Keratinocyte (primary cell): ENCODE results near the gene FOXP2. TPM values are rescaled to one million over a fixed set of nuclear protein-coding genes. Genes with fewer than 3 reads are reported as not detected.

Source experiments
- DNase-seq: peaks from one replicate; pipeline ENCODE4 v3.0.0-alpha.2; 2011; ENCODE audit warnings: low read depth, missing footprints, low spot score
- FAIRE-seq: peaks from 2 replicates; lab custom pipeline; 2011; peaks lifted over from hg19 to GRCh38; lab: Jason Lieb, UNC
- H2AFZ ChIP-seq: 2 replicates; pipeline ENCODE4 v1.6.0; 2012; ENCODE audit warnings: low read length, control low read depth, inconsistent platforms; ENCODE audit not compliant: control insufficient read depth
- H3K27ac ChIP-seq: 2 replicates; pipeline ENCODE4 v1.5.1; 2011; ENCODE audit warnings: low read length; ENCODE audit not compliant: control insufficient read depth, insufficient read depth
- H3K27me3 ChIP-seq: 3 replicates; pipeline ENCODE4 v1.6.0; 2011; ENCODE audit warnings: low read length; ENCODE audit not compliant: control insufficient read depth, insufficient read depth; ENCODE audit errors: extremely low read depth
- H3K36me3 ChIP-seq, 2 experiments: 2 replicates in 1 of 2; 3 replicates in 1 of 2; pipeline ENCODE4 v1.5.1; 2011; ENCODE audit warnings: low read length in 2 of 2, mild to moderate bottlenecking in 1 of 2; ENCODE audit not compliant: control insufficient read depth in 2 of 2, insufficient read depth in 2 of 2; ENCODE audit errors: extremely low read depth in 1 of 2
- H3K4me1 ChIP-seq: 3 replicates; pipeline ENCODE4 v1.5.1; 2011; ENCODE audit warnings: low read length; ENCODE audit not compliant: control insufficient read depth, insufficient read depth; ENCODE audit errors: extremely low read depth
- H3K4me2 ChIP-seq: 3 replicates; pipeline ENCODE4 v1.6.0; 2011; ENCODE audit warnings: low read depth, low read length; ENCODE audit not compliant: control insufficient read depth, insufficient read depth; ENCODE audit errors: extremely low read depth
- H3K4me3 ChIP-seq, 3 experiments: fragments of 200-600 bp in 1 of 3; sonication (generic) in 1 of 3; 2 replicates in 2 of 3; 3 replicates in 1 of 3; pipeline ENCODE4 v1.5.1; 2011 to 2016; ENCODE audit warnings: low read length in 3 of 3, mild to moderate bottlenecking in 3 of 3, control low read depth in 2 of 3, inconsistent platforms in 1 of 3, low read depth in 1 of 3, mixed read lengths in 1 of 3, mixed run types in 1 of 3, moderate library complexity in 1 of 3; ENCODE audit not compliant: control insufficient read depth in 2 of 3, insufficient read depth in 2 of 3; ENCODE audit errors: extremely low read depth in 1 of 3
- H3K79me2 ChIP-seq: 2 replicates; pipeline ENCODE4 v1.6.0; 2012; ENCODE audit warnings: low read length; ENCODE audit not compliant: control insufficient read depth, insufficient read depth
- H3K9ac ChIP-seq: 3 replicates; pipeline ENCODE4 v1.6.0; 2011; ENCODE audit warnings: low read length; ENCODE audit not compliant: control insufficient read depth, insufficient read depth; ENCODE audit errors: extremely low read depth
- H3K9me1 ChIP-seq: 3 replicates; pipeline ENCODE4 v1.6.0; 2011; ENCODE audit warnings: low read length; ENCODE audit not compliant: control insufficient read depth, insufficient read depth; ENCODE audit errors: extremely low read depth
- H3K9me3 ChIP-seq: 2 replicates; pipeline ENCODE4 v1.5.1; 2012; ENCODE audit warnings: low read depth, low read length; ENCODE audit not compliant: control insufficient read depth
- H4K20me1 ChIP-seq: 3 replicates; pipeline ENCODE4 v1.6.0; 2011; ENCODE audit warnings: low read length; ENCODE audit not compliant: control insufficient read depth, insufficient read depth; ENCODE audit errors: extremely low read depth
- CTCF ChIP-seq, 3 experiments: IDR thresholded peaks in 1 of 3; conservative IDR thresholded peaks in 1 of 3; optimal IDR thresholded peaks in 1 of 3; 2 replicates in 2 of 3; 3 replicates in 1 of 3; pipeline versions ENCODE3 to v1.5.1; 2011; ENCODE audit warnings: low read length in 3 of 3, mild to moderate bottlenecking in 3 of 3, moderate library complexity in 2 of 3, control low read depth in 1 of 3, inconsistent platforms in 1 of 3; ENCODE audit not compliant: insufficient read depth in 2 of 3; ENCODE audit errors: extremely low read depth in 1 of 3
- EZH2 ChIP-seq: IDR thresholded peaks from one replicate; pipeline ENCODE4 v1.6.1; 2012; ENCODE audit warnings: inconsistent platforms, mild to moderate bottlenecking, low read length, moderate library complexity
- dilution Hi-C: fragments of 300-500 bp; cut with MboI; formaldehyde crosslinking; loops from one replicate; pipeline ENCODE4 v1.7.0; 2020; ENCODE audit warnings: low sequenced_read_pairs; ENCODE audit not compliant: extremely low pct_ligation_motif_present
- polyA plus RNA-seq, 5 experiments: library from polyadenylated mRNA; depleted of rRNA in 3 of 5; stranded (reverse) in 3 of 5; stranded (forward) in 1 of 5; unstranded in 1 of 5; fragments of >200 nt; gene quantifications; 1 replicate in 1 of 5; 2 replicates in 3 of 5; 3 replicates in 1 of 5; pipeline versions ENCODE4 v1.2.1 to v1.2.3, GENCODE V29; 2011 to 2012; ENCODE audit warnings: missing spikeins in 2 of 5, low read depth in 1 of 5, low replicate concordance in 1 of 5

FOXP2 gene
- polyA plus RNA-seq, 1 donor (not counting 4 experiments of a cell fraction or from before 2014, with no cell fraction given): 0.98 TPM

GRCh38 chr7:114428211-114428610 is 13.6 kb downstream of the FOXP2 start:
- TF ChIP-seq CTCF (optimal IDR thresholded peaks at IDR 0.05 in 1 of 3, IDR thresholded peaks at IDR 0.05 in 1 of 3, conservative IDR thresholded peaks at IDR 0.05 in 1 of 3; ENCODE audit: extremely low read depth in 1 of 3, insufficient read depth in 2 of 3, low read length in 3 of 3): no peak
- Histone ChIP-seq H3K79me2 (no peaks in the 10 kb centered on the region), H3K4me3 (no peak overlapping the region), H4K20me1 (no peaks in the 10 kb centered on the region), H3K36me3 (no peaks in the 10 kb centered on the region), H3K9me3 (no peaks in the 10 kb centered on the region), H3K4me2 (no peak overlapping the region), H2AFZ (no peak overlapping the region), H3K27ac (no peak overlapping the region), H3K9me1 (no peaks in the 10 kb centered on the region), H3K9ac (no peak overlapping the region), H3K27me3 (no peaks in the 10 kb centered on the region), H3K4me1 (peaks cover 2% of the 10 kb centered on the region)
- no peak for FAIRE-seq
- DNase-seq: no peak
- dilution Hi-C loops: no loop called here

DNA sequence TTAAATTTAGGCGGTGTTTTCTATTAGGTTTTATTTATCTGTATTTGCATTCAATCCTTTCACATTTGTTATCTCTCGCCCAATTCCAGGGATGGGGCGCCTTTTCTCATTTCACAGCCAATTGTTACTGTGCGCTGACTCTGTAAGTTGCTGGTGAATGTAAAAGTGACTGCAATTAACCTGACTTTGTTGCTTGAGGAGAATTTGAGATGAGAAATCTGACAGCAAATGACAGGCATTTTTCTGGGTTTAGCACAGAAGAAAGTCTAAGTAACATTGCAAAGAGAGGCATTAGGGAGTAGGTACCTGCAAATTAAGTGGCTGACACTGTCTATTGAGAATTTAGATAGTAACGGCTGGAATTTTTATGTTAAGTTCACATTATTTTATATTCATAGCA is 16.6 kb downstream of the FOXP2 start:
- no peak for TF ChIP-seq EZH2
- TF ChIP-seq CTCF (optimal IDR thresholded peaks at IDR 0.05 in 1 of 3, IDR thresholded peaks at IDR 0.05 in 1 of 3, conservative IDR thresholded peaks at IDR 0.05 in 1 of 3; ENCODE audit: extremely low read depth in 1 of 3, insufficient read depth in 2 of 3, low read length in 3 of 3): no peak
- no peak overlapping the region for H3K9ac ChIP-seq
- no peaks in the 10 kb centered on the region for H3K9me3 ChIP-seq
- no peaks in the 10 kb centered on the region for H3K4me1 ChIP-seq
- no peak overlapping the region for H3K4me3 ChIP-seq
- FAIRE-seq: no peak
- DNase-seq: no peak
- no peaks in the 10 kb centered on the region for H4K20me1 ChIP-seq
- H3K27ac ChIP-seq: no peak overlapping the region
- H3K79me2 ChIP-seq: no peaks in the 10 kb centered on the region
- H3K36me3 ChIP-seq: no peaks in the 10 kb centered on the region
- dilution Hi-C loops: no loop called here
- no peak overlapping the region for H2AFZ ChIP-seq
- no peaks in the 10 kb centered on the region for H3K27me3 ChIP-seq
- H3K9me1 ChIP-seq: no peaks in the 10 kb centered on the region
- no peak overlapping the region for H3K4me2 ChIP-seq
